HepG2 (cell line): ENCODE results near the gene SNUPN. TPM values are rescaled to one million over a fixed set of nuclear protein-coding genes. Genes with fewer than 3 reads are reported as not detected.

Experiments
- ATAC-seq: fragments of 200-7000 bp; cut with Tn5 transposase; 3 replicates; pipeline ENCODE4 v1.9.1; 2020; ENCODE audit warnings: mild to moderate bottlenecking, moderate library complexity
- BruUV-seq: library from RNA; stranded (reverse); fragments of 400-500 nt; replicated peaks from 2 replicates; lab custom pipeline; 2021; lab: Mats Ljungman, UMichigan
- CTCF ChIA-PET: fragments of 300-600 bp; formaldehyde crosslinking; extraction: SDS; loops from one replicate; lab custom pipeline; 2021; ENCODE audit warnings: low total read pairs, inconsistent platforms, low intra/inter-chr PET ratio; lab: Yijun Ruan, JAX
- POLR2A ChIA-PET: fragments of 350-600 bp; sonication (Branson Sonifier 250); formaldehyde crosslinking; loops from one replicate; lab custom pipeline; 2020; ENCODE audit warnings: antibody characterized with exemption, inconsistent platforms; lab: Yijun Ruan, JAX
- DNase-seq: peaks from one replicate; pipeline ENCODE4 v3.0.0-alpha.2; 2015; ENCODE audit warnings: low spot score
- FAIRE-seq: peaks from 3 replicates; lab custom pipeline; 2011; peaks lifted over from hg19 to GRCh38; lab: Jason Lieb, UNC
- H2AFZ ChIP-seq: one replicate; pipeline ENCODE4 v1.6.1; 2011; ENCODE audit warnings: low read length, inconsistent platforms
- H3K27ac ChIP-seq: fragments of 300-600 bp; 3 replicates; pipeline ENCODE4 v1.8.0; 2011; ENCODE audit warnings: mixed run types, mild to moderate bottlenecking, mixed read lengths, low read length, inconsistent platforms; ENCODE audit not compliant: insufficient read depth; ENCODE audit errors: extremely low read length
- H3K27me3 ChIP-seq, 2 experiments: fragments of 200-600 bp in 1 of 2; 2 replicates in 1 of 2; 3 replicates in 1 of 2; pipeline versions ENCODE4 v1.6.0 to v1.8.0; 2011; ENCODE audit warnings: low read length in 2 of 2, mild to moderate bottlenecking in 2 of 2, moderate library complexity in 2 of 2, inconsistent platforms in 1 of 2; ENCODE audit not compliant: insufficient read depth in 2 of 2, control insufficient read depth in 1 of 2
- H3K36me3 ChIP-seq, 2 experiments: fragments of 200-600 bp in 1 of 2; replicated peaks in 1 of 2; 2 replicates in 1 of 2; 3 replicates in 1 of 2; pipeline versions ENCODE4 v1.5.1 to v1.8.0; 2011; ENCODE audit warnings: low read length in 2 of 2, inconsistent platforms in 1 of 2; ENCODE audit not compliant: insufficient read depth in 2 of 2, control insufficient read depth in 1 of 2
- H3K4me1 ChIP-seq: 2 replicates; pipeline ENCODE4 v1.5.1; 2012; ENCODE audit warnings: low read length, inconsistent platforms; ENCODE audit not compliant: insufficient read depth
- H3K4me2 ChIP-seq: 2 replicates; pipeline ENCODE4 v1.6.0; 2011; ENCODE audit warnings: low read depth, low read length, inconsistent platforms
- H3K4me3 ChIP-seq, 3 experiments: fragments of 200-600 bp in 1 of 3; sonication (generic), shearing (Covaris generic) in 1 of 3; replicated peaks in 1 of 3; 2 replicates each; pipeline ENCODE4 v1.5.1; 2011 to 2016; ENCODE audit warnings: low read length in 3 of 3, inconsistent platforms in 2 of 3, low read depth in 2 of 3, mild to moderate bottlenecking in 2 of 3, control low read depth in 1 of 3, mixed read lengths in 1 of 3; ENCODE audit not compliant: insufficient read depth in 1 of 3
- H3K79me2 ChIP-seq: one replicate; pipeline ENCODE4 v1.6.1; 2011; ENCODE audit warnings: low read length, inconsistent platforms; ENCODE audit not compliant: insufficient read depth
- H3K9ac ChIP-seq: 2 replicates; pipeline ENCODE4 v1.6.0; 2011; ENCODE audit warnings: mild to moderate bottlenecking, low read depth, low read length, inconsistent platforms; ENCODE audit not compliant: insufficient read depth
- H3K9me3 ChIP-seq: 2 replicates; pipeline ENCODE4 v1.5.1; 2012; ENCODE audit warnings: mild to moderate bottlenecking, low read length
- H4K20me1 ChIP-seq: 2 replicates; pipeline ENCODE4 v1.6.0; 2011; ENCODE audit warnings: inconsistent platforms, mild to moderate bottlenecking, low read length, moderate library complexity; ENCODE audit not compliant: insufficient read depth
- DZIP1 ChIP-seq: sonication (generic); formaldehyde crosslinking; IDR thresholded peaks from 2 replicates; pipeline ENCODE4 v1.5.0; 2020; ENCODE audit warnings: mild to moderate bottlenecking, missing genetic modification reagents
- KIAA2018 ChIP-seq: sonication (generic); formaldehyde crosslinking; IDR thresholded peaks from 2 replicates; pipeline ENCODE4 v1.5.0; 2020; ENCODE audit warnings: mild to moderate bottlenecking, missing genetic modification reagents, borderline replicate concordance
- TAF15 ChIP-seq: fragments of 200-400 bp; formaldehyde crosslinking; IDR thresholded peaks from one replicate; pipeline ENCODE4 v1.6.1; 2018; ENCODE audit warnings: mild to moderate bottlenecking, low read depth, low read length; ENCODE audit not compliant: poor library complexity, severe bottlenecking
- ZFP36L2 ChIP-seq: sonication (generic); formaldehyde crosslinking; IDR thresholded peaks from 2 replicates; pipeline ENCODE4 v1.4.0; 2020; ENCODE audit warnings: missing genetic modification reagents
- ZFP37 ChIP-seq: sonication (generic); formaldehyde crosslinking; IDR thresholded peaks from 2 replicates; pipeline ENCODE4 v1.4.0; 2020; ENCODE audit warnings: missing genetic modification reagents, borderline replicate concordance
- ZNF503 ChIP-seq: sonication (generic); formaldehyde crosslinking; IDR thresholded peaks from 2 replicates; pipeline ENCODE4 v1.4.0; 2020; ENCODE audit warnings: missing genetic modification reagents
- ZNF577 ChIP-seq: sonication (generic); formaldehyde crosslinking; IDR thresholded peaks from 2 replicates; pipeline ENCODE4 v1.4.0; 2020; ENCODE audit warnings: mild to moderate bottlenecking, low read depth, missing genetic modification reagents, borderline replicate concordance
- ZNF709 ChIP-seq: sonication (generic); formaldehyde crosslinking; IDR thresholded peaks from 2 replicates; pipeline ENCODE4 v1.5.0; 2020; ENCODE audit warnings: mild to moderate bottlenecking, missing genetic modification reagents
- ZNF850 ChIP-seq: sonication (generic); formaldehyde crosslinking; conservative IDR thresholded peaks from 2 replicates; pipeline ENCODE4 v1.9.0; 2021; ENCODE audit warnings: mild to moderate bottlenecking, missing genetic modification reagents
- WGBS: methylation state at CpG from one replicate; pipeline ENCODE4 v1.1.6; 2017; ENCODE audit warnings: low lambda C conversion rate; 5-methylcytosine and 5-hydroxymethylcytosine counted together
- in situ Hi-C: cut with HindIII; loops from 2 replicates; pipeline ENCODE4 v1.10.0; 2017; ENCODE audit warnings: low pct_unique_long_range_greater_than_20kb; ENCODE audit not compliant: extremely low pct_ligation_motif_present
- intact Hi-C: fragments of 100-400 bp; cut with micrococcal nuclease; formaldehyde crosslinking; loops from one replicate; pipeline ENCODE4 v1.10.0; 2022; ENCODE audit not compliant: unreplicated experiment
- polyA plus RNA-seq, 8 experiments: library from polyadenylated mRNA; depleted of rRNA in 3 of 8; stranded (reverse) in 7 of 8; unstranded in 1 of 8; fragments of >200 nt; fragmentation: Illumina TruSeq in 4 of 8; extraction: Trizol in 4 of 8; gene quantifications; 2 replicates each; pipeline versions ENCODE4 v1.2.1 to v1.2.3, GENCODE V29; 2011 to 2016; ENCODE audit warnings: low read depth in 4 of 8, missing spikeins in 1 of 8, mixed read lengths in 1 of 8; ENCODE audit not compliant: insufficient read depth in 1 of 8
- total RNA-seq, 5 experiments: library from RNA; depleted of rRNA; stranded (reverse); fragments of >200 nt; fragmentation: Illumina TruSeq; extraction: Trizol; gene quantifications; 2 replicates each; pipeline ENCODE4 v1.2.3, GENCODE V29; 2016; ENCODE audit warnings: low read depth in 1 of 5

Gene SNUPN
- total and polyA plus RNA-seq, 2 of the 13 experiments (the other 11 are each of a cell fraction or from before 2014, with no cell fraction given) = 9.0 to 16.4 TPM

DNA sequence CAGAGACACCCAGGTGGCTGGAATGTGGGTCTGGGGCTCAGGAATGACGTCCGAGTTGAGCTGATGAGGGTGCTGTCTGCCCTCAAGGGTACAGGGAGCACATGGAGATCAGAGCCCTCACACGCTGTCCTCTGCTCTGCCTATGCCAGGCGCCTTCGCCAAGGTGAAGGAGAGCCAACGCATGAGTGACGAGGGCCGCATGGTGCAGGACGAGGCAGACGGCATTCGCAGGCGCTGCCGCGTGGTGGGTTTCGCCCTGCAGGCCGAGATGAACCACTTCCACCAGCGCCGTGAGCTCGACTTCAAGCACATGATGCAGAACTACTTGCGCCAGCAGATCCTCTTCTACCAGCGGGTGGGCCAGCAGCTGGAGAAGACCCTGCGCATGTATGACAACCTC, 31.3 kb upstream of the SNUPN start (continued):
- no peak for TF ChIP-seq KIAA2018 (CRISPR knock-in tag)

DNA sequence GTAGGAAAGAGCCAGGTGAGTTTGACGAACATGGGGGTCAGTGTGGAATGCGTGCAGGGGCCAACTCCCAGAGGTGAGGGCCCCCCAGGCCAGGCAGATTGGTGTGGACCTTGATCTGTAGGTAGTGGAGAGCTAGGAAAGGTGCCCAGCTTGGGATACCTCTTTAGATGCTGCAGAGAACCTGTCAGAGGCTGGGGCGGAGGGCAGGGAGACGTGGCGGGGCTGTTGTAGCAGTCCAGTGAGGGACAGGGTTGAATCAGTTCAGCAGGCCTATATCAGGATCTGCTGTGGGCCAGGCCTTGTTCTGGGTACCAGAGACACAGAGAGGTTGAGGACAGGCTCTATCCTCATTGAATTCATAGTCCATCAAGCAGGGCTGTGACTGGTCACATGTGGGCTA, 30.8 kb upstream of the SNUPN start:
- FAIRE-seq (no peak), ATAC-seq (no peak), DNase-seq (no peak)
- Histone ChIP-seq H3K9ac (no peak overlapping the region), H2AFZ (no peak overlapping the region), H3K79me2 (peaks cover 45% of the 10 kb centered on the region), H3K4me2 (no peak overlapping the region), H3K36me3 (peaks cover 13 to 30% of the 10 kb centered on the region in 2 experiments; a peak in 4 of 5 replicates), H3K4me1 (peaks cover 58% of the 10 kb centered on the region), H3K9me3 (no peaks in the 10 kb centered on the region), H3K27ac (no peak overlapping the region), H4K20me1 (peaks cover 25% of the 10 kb centered on the region), H3K27me3 (no peaks in the 10 kb centered on the region), H3K4me3 (no peak overlapping the region)
- intact Hi-C loops (no loop called here), in situ Hi-C loops (no loop called here)
- ChIA-PET POLR2A (no interaction called here), CTCF (no interaction called here)
- BruUV-seq = no TSS peak
- WGBS = over 99% methylated on average over 5 of the region's 5 CpGs
- TF ChIP-seq ZFP37 (CRISPR knock-in tag) (no peak), ZFP36L2 (CRISPR knock-in tag) (no peak), TAF15 (no peak), DZIP1 (no peak), ZNF850 (CRISPR knock-in tag) (no peak), ZNF577 (CRISPR knock-in tag) (no peak), ZNF709 (CRISPR knock-in tag) (no peak), ZNF503 (CRISPR knock-in tag) (no peak)
